IPS-18c (cell line): ENCODE results near the gene GARIN1A.

Experiments
- H3K4me3 ChIP-seq: 2 replicates; pipeline ENCODE4 v1.7.0; 2013; ENCODE audit warnings: low read depth, mild to moderate bottlenecking, low read length, moderate library complexity; ENCODE audit not compliant: insufficient read depth
- H3K9me3 ChIP-seq: one replicate; pipeline ENCODE4 v1.6.1; 2013; ENCODE audit warnings: mild to moderate bottlenecking, low read length, moderate library complexity; ENCODE audit not compliant: control insufficient read depth, insufficient read depth

Gene GARIN1A

DNA sequence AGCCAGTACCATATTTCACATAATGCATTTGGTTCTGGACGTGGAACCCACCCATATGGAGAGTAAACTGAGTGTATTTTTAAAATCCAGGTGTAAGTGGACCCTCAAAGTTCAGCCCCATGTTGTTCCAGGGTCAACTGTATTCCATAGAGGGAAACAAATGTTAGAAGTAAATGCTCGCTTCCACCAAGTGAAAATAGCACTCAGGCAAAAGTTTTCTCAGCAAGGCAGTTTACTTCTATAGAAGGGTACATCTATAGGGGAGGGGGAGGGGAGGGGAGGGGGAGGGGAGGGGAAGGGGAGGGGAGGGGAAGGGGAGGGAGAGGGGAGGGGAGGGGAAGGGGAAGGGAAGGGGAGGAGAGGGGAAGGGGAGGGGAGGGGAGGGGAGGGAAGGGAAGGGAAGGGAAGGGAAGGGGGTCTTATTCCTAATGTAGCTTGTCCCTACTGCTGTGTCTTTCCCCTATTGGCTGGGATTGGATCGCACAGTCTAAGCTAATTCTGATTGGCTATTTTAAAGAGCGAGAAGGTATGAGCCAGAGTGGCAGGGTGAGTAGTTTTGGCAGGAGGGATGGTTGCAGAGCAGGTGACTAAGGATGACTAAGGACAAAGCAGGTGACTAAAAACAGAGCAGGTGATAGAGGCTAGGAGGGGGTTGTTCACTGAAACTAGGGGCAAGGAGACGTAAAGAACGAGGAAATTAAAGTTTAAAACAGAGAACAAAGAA is 29.1 kb downstream of the GARIN1A start:
- H3K9me3 ChIP-seq, result no peaks in the 10 kb centered on the region
- H3K4me3 ChIP-seq, result no peak overlapping the region

- no peaks in the 10 kb centered on the region for H3K9me3 ChIP-seq
- no peak overlapping the region for H3K4me3 ChIP-seq
Measured at GRCh38 chr7:128703609-128704241, 31.6 kb downstream of the GARIN1A start.

DNA sequence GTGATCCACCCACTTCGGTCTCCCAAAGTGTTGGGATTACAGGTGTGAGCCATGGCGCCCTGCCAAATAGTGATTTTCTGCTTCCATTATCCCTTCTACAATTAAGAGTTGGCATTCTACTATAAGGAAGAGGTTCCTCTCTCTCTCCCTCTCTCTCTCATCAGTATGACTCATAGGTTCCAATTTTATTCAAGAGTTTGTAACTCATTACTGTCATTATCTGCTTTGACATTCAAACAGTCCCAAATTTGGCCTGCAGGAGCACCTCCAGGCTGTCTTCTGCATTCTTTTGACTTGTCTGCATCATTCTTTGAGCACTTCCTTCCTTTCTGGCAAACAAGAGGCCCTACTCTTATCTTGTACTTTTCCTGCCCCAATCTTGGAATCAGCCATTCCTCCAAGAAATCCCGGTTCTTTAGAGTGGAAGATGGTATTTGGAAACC is 33.8 kb downstream of the GARIN1A start:
- no peaks in the 10 kb centered on the region for H3K9me3 ChIP-seq
- no peak overlapping the region for H3K4me3 ChIP-seq

GRCh38 chr7:128707752-128708151 is 35.7 kb downstream of the GARIN1A start:
- H3K4me3 ChIP-seq, result no peak overlapping the region
- H3K9me3 ChIP-seq, result no peaks in the 10 kb centered on the region

DNA sequence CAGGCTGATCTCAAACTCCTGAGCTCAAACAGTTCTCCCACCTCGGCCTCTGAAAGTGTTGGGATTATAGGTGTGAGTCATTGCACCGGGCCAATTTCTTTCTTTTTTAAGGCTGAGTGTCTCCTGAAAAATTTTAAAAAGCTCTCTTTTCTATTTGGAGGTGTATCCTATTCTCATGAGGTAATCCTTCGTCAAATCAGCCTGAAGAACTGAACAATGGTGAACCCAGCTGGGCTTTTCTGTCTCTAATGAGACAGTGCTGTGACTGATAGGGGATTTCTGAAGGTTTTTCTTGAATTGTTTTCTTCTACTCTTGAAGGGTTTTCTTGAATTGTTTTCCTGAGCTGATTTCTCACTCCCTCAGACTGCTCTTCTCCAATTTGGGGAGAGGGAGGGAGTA is 36.1 kb downstream of the GARIN1A start:
- Histone ChIP-seq H3K4me3 (no peak overlapping the region), H3K9me3 (no peaks in the 10 kb centered on the region)

DNA sequence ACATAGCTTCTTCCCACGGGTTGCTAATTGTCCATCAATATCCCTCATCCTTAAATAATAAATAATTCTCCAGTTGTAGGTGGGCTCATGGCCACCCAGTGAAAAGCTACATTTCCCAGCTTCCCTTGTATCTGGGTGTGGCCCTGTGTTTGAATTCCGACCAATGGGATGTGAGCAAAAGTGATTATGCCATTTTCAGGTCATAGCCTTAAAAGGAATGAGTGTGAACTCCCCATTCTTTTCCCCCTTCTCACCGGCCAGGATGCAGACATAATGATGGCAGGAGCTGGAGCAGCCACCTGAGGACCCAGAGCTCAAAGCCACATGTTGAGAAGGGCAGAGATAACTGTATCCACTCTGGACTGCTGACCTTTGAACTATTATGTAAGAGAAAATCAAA is 36.7 kb downstream of the GARIN1A start:
- H3K9me3 ChIP-seq, result no peaks in the 10 kb centered on the region
- H3K4me3 ChIP-seq, result no peak overlapping the region

GRCh38 chr7:128710481-128710880 is 38.4 kb downstream of the GARIN1A start:
- H3K9me3 ChIP-seq, result no peaks in the 10 kb centered on the region
- no peak overlapping the region for H3K4me3 ChIP-seq

GRCh38 chr7:128713794-128714193 is 41.7 kb downstream of the GARIN1A start:
- H3K4me3 ChIP-seq, result no peak overlapping the region
- H3K9me3 ChIP-seq, result no peaks in the 10 kb centered on the region

DNA sequence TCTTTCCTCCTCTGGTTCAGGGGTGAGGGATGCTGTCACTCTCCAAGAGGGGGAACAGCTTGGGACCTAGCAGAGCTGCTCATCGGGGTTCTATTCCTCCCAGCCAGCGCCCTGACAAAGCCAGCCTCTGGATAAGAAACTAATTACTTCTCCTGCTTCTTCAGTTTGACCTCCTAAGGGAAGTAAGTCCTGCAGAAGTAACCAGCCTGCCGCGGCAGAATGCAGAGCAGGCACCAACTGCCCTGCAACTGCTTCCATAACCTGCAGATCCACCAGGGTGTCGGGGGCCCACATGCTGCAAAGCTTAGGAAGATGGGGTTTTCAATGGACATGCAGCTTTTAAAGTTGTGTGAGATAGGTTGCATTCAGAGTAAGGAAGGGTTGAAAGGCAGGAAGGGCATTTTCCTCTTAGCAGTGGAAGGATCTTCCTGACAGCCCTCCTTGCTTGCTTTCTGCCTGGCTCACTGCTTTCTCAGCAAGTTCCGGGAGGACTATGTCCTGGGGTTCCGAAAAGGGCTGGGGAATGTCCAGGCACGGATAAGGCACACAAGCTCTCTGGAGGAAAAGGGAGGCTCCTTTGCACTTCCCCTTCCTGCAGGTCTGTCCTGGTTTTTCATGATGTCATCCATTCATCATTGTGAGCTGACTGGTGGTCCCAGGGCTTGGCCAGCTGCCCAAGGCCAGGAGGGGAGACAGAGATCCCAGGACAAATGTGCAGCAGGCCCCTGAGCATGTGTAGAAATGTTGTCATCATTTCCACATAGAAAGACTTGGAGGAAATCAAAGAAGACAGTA is 42.8 kb downstream of the GARIN1A start:
- Histone ChIP-seq H3K4me3 (no peak overlapping the region), H3K9me3 (no peaks in the 10 kb centered on the region)

DNA sequence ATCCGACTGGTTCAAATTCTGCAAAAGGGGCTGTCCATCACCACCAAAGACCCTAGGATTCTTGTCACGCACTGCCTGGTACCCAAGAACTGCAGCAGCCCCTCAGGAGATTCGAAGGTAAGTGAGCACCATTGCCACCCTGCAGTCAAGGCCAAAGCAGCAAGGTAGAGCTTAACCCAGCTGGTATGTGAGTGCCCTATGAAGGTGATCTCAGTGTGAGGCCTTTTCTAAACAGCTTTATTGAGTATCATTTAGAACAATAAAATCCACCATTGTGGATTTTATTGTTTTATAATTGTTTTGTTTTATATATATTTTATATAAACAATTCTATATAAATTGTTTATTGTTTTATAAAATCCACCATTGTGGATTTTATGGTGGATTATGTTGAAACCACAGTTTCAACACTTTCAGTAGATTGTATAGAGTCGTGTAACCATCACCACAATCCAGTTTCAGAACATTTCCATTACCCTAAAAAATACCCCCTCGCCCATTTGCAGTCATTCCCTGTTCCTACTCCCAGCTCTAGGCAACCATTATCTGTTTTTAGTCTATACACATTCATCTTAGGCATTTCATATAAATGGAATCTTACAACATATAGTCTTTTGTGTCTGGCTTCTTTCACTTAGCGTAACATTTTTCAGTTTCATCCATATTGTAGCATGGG is 47.0 kb downstream of the GARIN1A start:
- Histone ChIP-seq H3K4me3 (no peak overlapping the region), H3K9me3 (no peaks in the 10 kb centered on the region)

DNA sequence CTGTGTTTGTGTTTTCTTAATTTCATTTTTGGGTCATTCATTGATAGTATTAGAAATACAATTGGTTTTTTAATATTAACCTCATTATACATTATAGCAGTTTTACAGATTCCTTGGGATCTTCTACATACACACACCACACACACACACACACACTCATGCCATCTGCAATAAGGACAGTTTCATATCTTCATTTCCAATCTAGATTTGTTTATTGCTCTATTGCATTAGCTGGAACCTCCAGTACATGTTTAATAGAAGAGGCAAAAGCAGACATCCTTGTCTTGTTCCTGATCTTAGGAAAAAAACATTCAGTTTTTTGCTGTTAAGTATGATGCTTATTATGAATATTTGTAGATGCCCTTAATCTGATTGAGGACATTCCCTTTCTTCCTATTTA is 49.3 kb downstream of the GARIN1A start:
- Histone ChIP-seq H3K4me3 (no peak overlapping the region), H3K9me3 (no peaks in the 10 kb centered on the region)
